Measurements from ENCODE around the gene UNC5B.

Gene UNC5B

DNA sequence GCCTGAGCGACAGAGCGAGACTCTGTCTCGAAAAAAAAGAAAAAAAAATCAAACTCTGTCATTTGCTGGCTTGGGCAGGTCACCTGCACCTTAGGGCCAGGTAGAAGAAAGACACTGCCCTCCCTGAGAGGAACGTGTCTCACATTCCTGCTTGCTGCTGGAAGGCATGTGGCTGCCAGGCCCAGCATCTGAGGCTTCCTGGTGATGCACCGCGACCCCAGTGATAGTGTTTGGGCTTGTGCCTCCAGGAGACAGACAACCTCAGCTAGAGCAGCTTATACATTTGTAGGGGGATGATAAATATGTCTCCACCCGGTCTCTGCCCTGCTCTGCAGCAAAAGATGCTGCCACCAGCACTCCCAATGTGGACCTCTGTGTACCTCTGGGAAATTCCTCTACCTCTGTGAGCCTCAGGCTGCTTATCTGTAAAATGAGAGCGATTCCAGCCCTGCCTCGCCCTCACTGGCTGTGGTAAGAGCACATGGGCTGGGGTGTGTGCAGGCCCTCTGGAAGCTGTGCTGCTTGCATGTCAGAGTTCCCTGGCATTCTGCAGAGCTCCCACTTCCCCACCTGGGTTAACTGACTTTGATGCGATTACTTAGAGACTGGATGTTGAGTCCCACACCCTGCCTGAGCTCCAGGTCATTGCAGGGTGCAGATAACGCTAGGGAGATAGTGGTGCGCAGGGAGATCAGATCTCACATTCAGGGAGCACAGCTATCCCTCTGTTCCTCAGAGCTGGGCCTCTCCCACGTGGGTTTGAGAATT is 126.5 kb downstream of the UNC5B start:
- DNase-seq (ENCODE audit: low read depth in 4 of 4, low spot score in 1 of 4), result no peak

DNA sequence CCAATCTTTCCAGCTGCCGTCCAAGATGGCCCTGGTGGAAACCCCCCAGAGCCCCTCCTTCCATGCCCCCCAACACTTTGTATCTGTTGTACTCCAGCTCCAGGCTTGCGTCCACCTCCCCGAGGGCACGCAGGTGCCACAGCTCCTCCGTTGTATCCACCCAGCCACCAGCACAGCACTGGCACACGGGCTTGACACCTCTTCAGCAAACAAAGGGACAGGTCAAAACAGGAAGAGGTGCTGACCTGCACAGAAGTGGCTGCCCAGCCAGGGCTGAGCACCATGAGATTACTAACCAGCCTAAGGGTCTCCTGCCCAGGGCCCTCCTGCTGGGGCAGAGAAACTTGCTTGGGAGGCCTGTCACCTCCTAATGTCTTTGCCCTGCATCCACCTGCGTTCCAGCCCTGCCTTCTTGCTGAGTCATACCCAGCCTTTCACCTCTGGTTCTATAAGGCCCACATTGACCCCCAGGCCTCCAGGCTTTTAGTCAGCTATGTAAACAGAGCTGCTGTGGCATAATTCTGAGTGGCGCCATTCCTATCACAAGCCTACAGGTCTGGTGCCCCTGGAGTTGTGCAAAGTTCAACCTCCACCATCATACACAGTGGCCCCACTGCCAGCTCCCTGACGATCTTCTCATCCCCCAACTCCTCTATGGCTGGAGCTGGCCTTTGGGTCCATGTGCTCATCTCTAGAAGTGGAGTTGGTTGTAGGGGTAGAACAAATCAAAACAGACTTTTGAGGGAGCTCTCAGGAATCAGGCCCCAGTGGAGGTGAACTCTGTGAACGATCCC is 127.6 kb downstream of the UNC5B start:
- no peak for DNase-seq (ENCODE audit: low read depth in 4 of 4, low spot score in 1 of 4)

DNA sequence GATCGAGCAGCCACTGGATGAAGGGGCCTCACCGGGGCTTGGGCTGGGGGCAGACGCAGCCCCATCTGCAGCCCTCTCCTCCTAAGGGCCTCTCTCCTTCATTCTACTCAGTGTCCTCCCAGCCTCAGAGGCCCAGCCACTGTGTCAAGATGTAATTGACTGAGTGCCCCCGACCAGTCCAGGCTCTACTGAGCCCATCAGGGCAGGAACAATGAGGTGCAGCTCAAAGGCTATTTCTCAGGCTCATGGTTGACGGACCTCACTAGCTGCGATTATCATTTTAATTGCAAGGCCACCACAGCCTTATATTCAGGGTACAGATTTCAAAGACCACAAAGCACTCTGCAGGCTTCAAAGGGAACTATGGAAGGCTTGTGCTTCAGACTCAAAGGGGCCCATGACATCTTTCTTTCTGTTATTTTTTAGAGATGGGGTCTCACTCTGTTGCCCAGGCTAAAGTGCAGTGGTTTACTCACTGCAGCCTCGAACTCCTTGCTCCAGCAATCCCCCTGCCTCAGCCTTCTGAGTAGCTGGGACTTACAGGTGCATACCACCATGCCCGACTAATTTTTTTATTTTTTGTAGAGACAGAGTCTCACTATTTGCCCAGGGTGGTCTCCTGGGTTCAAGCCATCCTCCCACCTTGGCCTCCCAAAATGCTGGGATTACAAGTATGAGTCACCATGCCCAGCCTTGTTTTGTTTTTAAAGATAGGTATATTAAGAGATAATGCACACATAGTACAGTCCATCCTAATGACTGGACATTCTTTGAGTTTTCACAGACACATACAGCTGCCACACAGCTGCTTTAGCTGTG is 130.4 kb downstream of the UNC5B start:
- no peak for DNase-seq (ENCODE audit: low read depth in 4 of 4, low spot score in 1 of 4)

DNA sequence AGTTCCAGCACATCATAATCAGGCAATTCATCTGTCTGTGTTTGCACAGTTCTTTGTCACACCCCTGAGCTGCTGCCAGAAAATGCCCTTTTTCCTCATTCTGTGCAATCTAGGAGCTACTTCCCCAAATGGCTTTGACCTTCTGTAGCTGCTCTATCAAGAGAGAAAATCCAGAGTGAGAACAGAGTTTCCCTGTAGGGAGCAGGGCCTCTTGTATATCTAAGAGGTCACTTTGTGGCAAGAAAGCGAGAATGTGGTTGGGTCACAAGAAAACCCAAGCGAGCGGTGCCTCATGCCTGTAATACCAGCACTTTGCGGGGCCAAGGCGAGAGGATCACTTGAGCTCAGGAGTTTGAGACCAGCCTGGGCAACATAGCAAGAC is 131.0 kb downstream of the UNC5B start:
- no peak for DNase-seq (ENCODE audit: low read depth in 4 of 4, low spot score in 1 of 4)

DNA sequence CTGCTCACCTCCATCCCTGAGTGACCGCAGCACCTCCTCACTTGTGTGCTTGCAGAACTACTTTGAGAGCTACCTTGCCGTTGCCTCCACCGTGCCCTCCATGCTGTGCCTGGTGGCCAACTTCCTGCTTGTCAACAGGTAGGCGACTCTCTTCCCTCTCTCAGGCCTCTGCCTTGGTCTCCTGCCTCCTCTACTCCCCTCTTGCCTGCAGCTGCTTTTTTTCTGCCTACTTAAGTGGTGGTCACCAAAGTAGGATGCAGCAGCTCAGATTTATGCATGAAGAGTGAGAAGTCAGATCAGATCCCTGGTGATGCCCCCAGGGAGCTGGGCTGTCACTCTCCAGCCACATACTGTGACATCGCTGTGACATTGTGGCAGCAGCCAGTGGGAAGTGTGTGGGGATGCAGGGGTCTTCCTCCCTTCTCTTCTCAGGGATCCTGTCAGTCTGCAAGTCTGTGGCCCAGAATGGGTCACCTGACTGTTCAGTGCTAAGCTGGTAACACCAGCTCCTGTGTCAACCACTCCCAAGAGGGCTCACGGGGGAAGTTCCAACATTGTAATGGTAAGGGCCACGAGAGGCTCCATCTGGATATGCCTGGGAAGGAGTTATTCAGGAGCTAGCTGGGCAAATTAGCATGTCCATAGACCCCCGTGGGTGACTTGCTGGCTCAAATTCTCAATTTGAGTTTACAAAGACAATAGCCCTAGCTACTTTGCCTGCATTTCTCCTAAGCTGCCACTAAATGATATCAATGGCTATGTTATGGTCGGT is 132.0 kb downstream of the UNC5B start:
- no peak for DNase-seq (ENCODE audit: low read depth in 4 of 4, low spot score in 1 of 4)

DNA sequence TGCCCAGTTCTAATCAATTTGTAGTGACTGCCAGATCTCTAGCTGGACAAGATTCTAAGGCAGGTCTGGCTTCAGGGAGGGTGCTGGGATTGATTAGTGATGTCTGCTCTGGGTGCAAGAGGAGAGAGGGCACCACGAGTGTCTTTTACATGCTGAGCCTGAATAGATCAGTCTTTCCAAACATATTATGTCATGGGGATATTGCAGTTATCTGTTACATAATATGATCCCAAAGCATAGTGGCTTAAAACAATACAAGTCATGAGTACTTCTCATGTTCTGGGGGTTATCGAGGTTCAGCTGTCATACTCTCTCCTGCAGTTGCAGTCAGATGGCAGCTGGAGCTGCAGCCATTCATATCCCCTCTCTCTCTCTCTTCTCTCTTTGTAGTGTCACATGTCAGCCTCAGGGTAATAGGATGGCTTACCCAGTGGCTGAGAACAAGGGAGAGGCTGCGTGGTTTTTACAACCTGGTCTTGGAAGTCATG is 132.7 kb downstream of the UNC5B start:
- no peak for DNase-seq (ENCODE audit: low read depth in 4 of 4, low spot score in 1 of 4)

DNA sequence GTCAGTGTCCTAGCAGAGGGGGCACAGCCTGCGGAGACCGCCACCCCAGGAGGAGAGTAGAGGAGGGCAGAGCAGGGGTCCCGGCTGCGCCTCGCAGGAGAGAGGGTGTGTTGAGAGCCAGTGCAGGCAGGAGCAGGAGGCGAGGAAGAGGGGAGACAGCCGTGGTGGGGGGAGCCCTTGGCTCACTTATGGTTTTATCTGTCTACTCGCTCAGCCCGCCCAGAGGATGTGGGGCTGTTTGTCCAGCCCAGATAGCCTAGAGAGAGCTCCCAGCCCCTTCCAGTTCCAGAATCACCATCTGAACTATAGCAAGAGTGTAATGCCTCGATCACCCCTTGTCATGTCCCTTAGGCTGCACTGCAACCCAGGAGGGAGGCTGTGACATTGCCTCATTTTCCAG is 133.3 kb downstream of the UNC5B start:
- no peak for DNase-seq (ENCODE audit: low read depth in 4 of 4, low spot score in 1 of 4)

DNA sequence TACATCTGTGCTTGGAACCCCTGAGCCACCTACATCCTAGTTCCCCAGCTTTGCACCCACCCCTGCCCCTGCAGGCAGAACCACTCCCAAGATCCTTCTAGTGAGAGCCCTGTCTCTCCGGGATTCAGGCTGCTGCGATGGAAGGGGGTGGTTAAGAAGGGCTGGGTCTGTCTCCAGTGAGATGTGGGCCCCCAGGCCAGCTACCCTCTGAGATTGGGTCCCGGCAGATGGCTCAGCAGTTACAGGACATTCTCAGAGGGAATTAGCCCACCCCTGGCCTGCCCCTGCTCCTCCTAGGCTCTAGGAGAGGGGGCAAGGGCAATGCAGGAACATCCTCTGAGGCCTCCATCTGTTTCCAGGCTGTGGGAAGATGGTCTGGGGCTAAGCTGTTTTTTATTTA is 134.4 kb downstream of the UNC5B start:
- no peak for DNase-seq (ENCODE audit: low read depth in 4 of 4, low spot score in 1 of 4)

DNA sequence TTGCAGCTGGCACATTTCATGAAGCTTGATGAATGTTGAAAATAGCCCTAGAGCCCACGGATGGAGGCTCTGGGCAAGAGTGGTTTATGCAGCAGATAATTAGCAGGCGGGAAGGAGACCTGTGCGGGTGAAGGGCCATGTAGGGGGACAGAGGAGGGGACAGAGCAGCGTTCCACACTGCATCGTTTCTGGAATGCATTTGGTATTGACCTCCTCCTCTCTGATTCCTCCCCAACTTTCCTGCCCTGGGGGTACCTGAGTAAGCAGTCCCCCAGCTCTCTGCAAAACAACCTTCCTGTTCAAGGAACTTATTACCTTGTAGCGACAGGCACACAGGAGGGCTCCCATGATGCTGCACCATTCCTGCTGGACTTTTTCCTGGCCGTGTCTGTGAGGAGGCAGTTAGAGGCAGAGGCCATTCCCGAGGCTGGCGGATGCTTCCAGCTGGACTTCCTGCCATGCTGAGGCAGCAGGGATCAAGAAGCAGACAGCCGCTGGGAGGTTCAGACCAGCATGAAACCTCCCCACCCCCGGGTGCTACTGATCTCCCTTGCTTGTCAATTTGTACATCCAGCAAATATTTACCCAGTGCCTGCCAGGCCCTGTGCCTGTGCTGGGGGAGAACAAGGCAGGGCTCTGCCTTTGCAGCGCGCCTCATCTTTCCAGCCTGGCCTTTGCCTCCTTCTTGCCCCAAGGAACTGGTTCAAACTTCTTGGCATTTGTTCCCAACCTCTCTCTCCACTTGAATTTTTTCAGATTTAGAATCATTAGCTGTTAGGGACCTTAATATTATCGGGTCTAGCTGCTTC is 135.4 kb downstream of the UNC5B start:
- DNase-seq (ENCODE audit: low read depth in 4 of 4, low spot score in 1 of 4), result no peak

DNA sequence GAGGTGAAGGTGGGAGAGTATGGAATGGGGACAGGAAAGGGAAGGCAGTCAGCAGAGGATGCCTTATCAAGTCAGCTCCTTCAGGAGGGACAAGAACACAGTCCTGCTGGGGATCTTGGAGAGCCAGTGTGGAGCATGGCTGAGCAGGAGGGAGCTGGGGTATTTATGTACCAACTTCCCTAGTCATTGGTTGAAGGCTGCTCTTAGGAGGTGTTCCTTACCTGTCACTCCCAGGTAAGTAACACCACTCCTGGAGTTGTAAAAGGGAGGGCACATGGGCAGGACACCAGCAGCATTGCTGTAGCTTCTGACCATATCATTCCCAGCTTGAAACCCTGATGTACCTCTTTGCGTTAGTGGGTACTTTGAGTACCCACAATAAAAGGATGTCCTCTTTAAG is 136.5 kb downstream of the UNC5B start:
- no peak for DNase-seq (ENCODE audit: low read depth in 4 of 4, low spot score in 1 of 4)

DNA sequence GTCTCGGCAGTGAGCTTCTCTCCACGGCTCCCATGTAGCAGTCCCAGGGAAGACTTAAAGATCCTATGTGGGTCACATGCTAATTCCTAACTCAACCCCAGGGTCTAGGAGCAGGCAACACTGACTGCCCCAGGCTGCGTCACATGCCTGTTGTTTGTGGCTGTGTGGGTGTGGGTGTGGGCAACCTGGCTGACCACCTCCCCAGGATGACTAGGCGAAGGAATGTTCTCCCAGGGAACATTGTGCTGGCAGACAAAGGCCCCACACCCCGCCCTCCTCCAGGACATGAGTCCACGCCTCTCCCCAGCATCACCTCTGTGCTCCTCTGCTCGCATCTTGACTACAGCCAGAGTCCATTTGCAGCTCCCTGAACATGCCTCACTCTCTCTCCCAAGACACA is 137.0 kb downstream of the UNC5B start:
- no peak for DNase-seq (ENCODE audit: low read depth in 4 of 4, low spot score in 1 of 4)

DNA sequence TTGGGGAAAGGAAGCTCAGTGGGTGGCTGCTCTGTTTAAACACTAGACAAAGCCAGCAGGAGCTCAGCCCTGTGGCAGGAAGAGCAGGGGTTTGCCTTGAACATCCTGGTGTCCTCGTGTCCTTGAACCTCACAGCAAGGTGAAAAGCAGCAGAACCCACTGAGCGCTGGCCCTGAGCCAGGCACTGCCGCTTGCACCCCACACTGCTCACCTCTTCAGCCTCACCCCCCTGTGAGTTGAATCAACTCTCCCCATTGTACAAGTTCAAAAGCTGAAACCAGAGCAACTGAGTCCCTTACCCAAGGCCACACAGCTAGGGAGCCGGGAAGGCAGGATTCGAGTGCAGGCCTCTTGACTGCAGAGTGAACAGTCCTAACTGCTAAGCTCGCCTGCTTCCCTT is 138.7 kb downstream of the UNC5B start:
- DNase-seq (ENCODE audit: low read depth in 4 of 4, low spot score in 1 of 4), result no peak

DNA sequence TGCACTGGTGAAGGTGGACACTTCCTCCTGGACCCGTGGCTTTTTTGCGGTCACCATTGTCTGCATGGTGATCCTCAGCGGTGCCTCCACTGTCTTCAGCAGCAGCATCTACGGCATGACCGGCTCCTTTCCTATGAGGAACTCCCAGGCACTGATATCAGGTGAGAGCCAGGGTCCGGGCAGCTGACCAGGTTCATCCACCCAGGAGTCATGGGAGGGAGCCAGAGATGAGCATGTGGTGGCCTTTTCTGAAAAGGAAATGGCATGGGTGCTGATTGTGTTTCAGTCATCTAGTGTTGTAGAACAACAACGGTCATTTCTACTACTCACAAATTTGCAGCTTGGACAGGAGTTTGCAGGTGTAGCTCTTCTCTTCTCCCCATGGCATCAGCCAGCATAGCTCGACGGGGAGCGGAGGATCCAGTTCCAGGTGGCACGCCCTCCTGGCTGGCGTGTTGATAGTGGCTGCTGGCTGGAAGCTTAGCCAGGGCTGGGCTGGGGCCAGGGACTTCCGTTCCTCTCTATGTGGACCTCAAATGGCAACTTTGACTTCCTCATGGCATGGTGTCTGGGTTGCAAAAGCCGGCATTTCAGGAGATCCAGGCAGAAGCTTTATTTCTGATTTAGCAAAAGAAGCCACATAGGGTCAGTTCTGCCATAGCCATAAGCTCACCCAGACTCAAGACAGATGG is 139.4 kb downstream of the UNC5B start:
- no peak for DNase-seq (ENCODE audit: low read depth in 4 of 4, low spot score in 1 of 4)
